Regular cardiac myocyte (primary cell): ENCODE results near the gene DGKQ. TPM values are rescaled to one million over a fixed set of nuclear protein-coding genes. Genes with fewer than 3 reads are reported as not detected.

Experiments used
- total RNA-seq: library from RNA; depleted of rRNA; stranded (reverse); fragments of >200 nt; gene quantifications from 2 replicates; pipeline ENCODE4 v1.2.3, GENCODE V29; 2014

DGKQ gene
- total RNA-seq: 14.1 and 16.7 TPM in 2 replicates

GRCh38 chr4:973431-974397 is at the start of gene DGKQ:
DGKQ (minus strand) TSS chr4:973569; CDS start chr4:973482, 87 bp downstream.

GRCh38 chr4:1011022-1011665 is 37.8 kb upstream of the DGKQ start, which contains the start of gene FGFRL1:
FGFRL1 (plus strand) TSS chr4:1011626; CDS start chr4:1012486, 860 bp downstream.

GRCh38 chr4:993111-994029 is 20.0 kb upstream of the DGKQ start, which contains the start of gene SLC26A1:
SLC26A1 (minus strand) TSS chr4:993404; CDS start chr4:991703, 1,701 bp downstream.

GRCh38 chr4:986879-987623 is 13.7 kb upstream of the DGKQ start, which contains the start of gene IDUA:
IDUA (plus strand) TSS chr4:987044; CDS start chr4:987085, 41 bp downstream.

GRCh38 chr4:931960-932712 is 41.2 kb downstream of the DGKQ start, which contains the start of the genes GAK and TMEM175:
GAK (minus strand) TSS chr4:932316; CDS start chr4:932187, 129 bp downstream.
TMEM175 (plus strand) TSS chr4:932460; CDS start chr4:947740, 15,280 bp downstream.

Other genes starting within 250 kb of the DGKQ start
- gene CPLX1, start 147.4 kb downstream of the DGKQ start, total RNA-seq: not detected in 2 replicates
- 44.3 and 51.8 TPM in 2 replicates for gene GAK, start 41.3 kb downstream of the DGKQ start, total RNA-seq
- gene TMEM175, start 41.1 kb downstream of the DGKQ start, total RNA-seq: 7.6 and 10.9 TPM in 2 replicates
- gene IDUA, start 13.5 kb upstream of the DGKQ start, total RNA-seq: 4.4 and 15.2 TPM in 2 replicates
- under 0.01 TPM in 1 of 2 replicates, not detected in the other for gene SLC26A1, start 19.8 kb upstream of the DGKQ start, total RNA-seq
- gene FGFRL1, start 38.1 kb upstream of the DGKQ start, total RNA-seq: 8.7 and 13.4 TPM in 2 replicates
- 0.77 and 1.7 TPM in 2 replicates for gene RNF212, start 140.0 kb upstream of the DGKQ start, total RNA-seq
- gene SPON2, start 199.0 kb upstream of the DGKQ start, total RNA-seq: 4.6 and 18.9 TPM in 2 replicates